K562 (cell line): ENCODE data around the gene THUMPD1. TPM values are rescaled to one million over a fixed set of nuclear protein-coding genes. Genes with fewer than 3 reads are reported as not detected.
"Not testable (repeated sequence)": the region's sequence is repeated elsewhere in the genome, so short reads cannot be mapped to it uniquely, and the experiment has no call there.

ENCODE experiments used
- ATAC-seq: fragments of 200-7000 bp; cut with Tn5 transposase; 3 replicates; pipeline ENCODE4 v1.9.1; 2020; ENCODE audit warnings: moderate library complexity
- BruUV-seq: library from RNA; stranded (reverse); fragments of 400-500 nt; replicated peaks from 2 replicates; lab custom pipeline; 2021; lab: Mats Ljungman, UMichigan
- CTCF ChIA-PET: fragments of 300-600 bp; formaldehyde crosslinking; extraction: SDS; loops from one replicate; lab custom pipeline; 2021; ENCODE audit warnings: low intra/inter-chr PET ratio; lab: Yijun Ruan, JAX
- POLR2A ChIA-PET: fragments of 300-600, 350-650 bp; sonication (Branson Sonifier 250); formaldehyde crosslinking; extraction: SDS; loops from one replicate; lab custom pipeline; 2021; ENCODE audit warnings: antibody characterized with exemption, inconsistent platforms; lab: Yijun Ruan, JAX
- DNase-seq, 4 experiments: peaks; one replicate each; pipeline versions ENCODE4 v3.0.0 to v3.0.0-alpha.2; 2011 to 2018; ENCODE audit warnings: low spot score in 3 of 4, mixed read lengths in 3 of 4; ENCODE audit errors: extremely low read depth in 1 of 4
- FAIRE-seq: peaks from 2 replicates; lab custom pipeline; 2011; peaks lifted over from hg19 to GRCh38; lab: Jason Lieb, UNC
- H2AFZ ChIP-seq: 2 replicates; pipeline ENCODE4 v1.6.0; 2011; ENCODE audit warnings: low read depth, low read length, control low read depth, inconsistent platforms
- H3K27ac ChIP-seq: fragments of 200-600 bp; 3 replicates; pipeline ENCODE4 v1.8.0; 2011; ENCODE audit warnings: low read depth, mild to moderate bottlenecking, control low read depth, inconsistent platforms, low read length, moderate library complexity, mixed read lengths; ENCODE audit errors: extremely low read depth
- H3K27me3 ChIP-seq, 2 experiments: fragments of 300-600 bp in 1 of 2; 2 replicates in 1 of 2; 3 replicates in 1 of 2; pipeline versions ENCODE4 v1.6.0 to v1.8.0; 2011; ENCODE audit warnings: inconsistent platforms in 2 of 2, low read length in 2 of 2, mild to moderate bottlenecking in 1 of 2, mixed read lengths in 1 of 2, moderate library complexity in 1 of 2; ENCODE audit not compliant: control insufficient read depth in 2 of 2, insufficient read depth in 2 of 2
- H3K36me3 ChIP-seq: fragments of 300-600 bp; 3 replicates; pipeline ENCODE4 v1.8.0; 2011; ENCODE audit warnings: mild to moderate bottlenecking, low read length, inconsistent platforms; ENCODE audit not compliant: control insufficient read depth, insufficient read depth
- H3K4me1 ChIP-seq, 2 experiments: fragments of 200-600 bp in 1 of 2; replicated peaks in 1 of 2; 2 replicates in 1 of 2; 3 replicates in 1 of 2; pipeline versions ENCODE4 v1.5.1 to v1.8.0; 2011; ENCODE audit warnings: inconsistent platforms in 2 of 2, low read length in 2 of 2, mild to moderate bottlenecking in 1 of 2, mixed read lengths in 1 of 2, moderate library complexity in 1 of 2; ENCODE audit not compliant: control insufficient read depth in 2 of 2, insufficient read depth in 2 of 2
- H3K4me2 ChIP-seq: 2 replicates; pipeline ENCODE4 v1.6.1; 2011; ENCODE audit warnings: low read length, control low read depth, inconsistent platforms, mixed read lengths; ENCODE audit not compliant: insufficient read depth
- H3K4me3 ChIP-seq: fragments of 200-600 bp; sonication (generic), shearing (Covaris generic); 2 replicates; pipeline ENCODE4 v1.5.1; 2016; ENCODE audit warnings: control low read depth, inconsistent platforms
- H3K79me2 ChIP-seq: fragments of 200-600 bp; 3 replicates; pipeline ENCODE4 v1.8.0; 2011; ENCODE audit warnings: low read length, inconsistent platforms; ENCODE audit not compliant: control insufficient read depth, insufficient read depth
- H3K9ac ChIP-seq, 2 experiments: 2 replicates each; pipeline versions ENCODE4 v1.6.0 to v1.6.1; 2011; ENCODE audit warnings: low read depth in 2 of 2, low read length in 2 of 2, control low read depth in 1 of 2, inconsistent platforms in 1 of 2, mild to moderate bottlenecking in 1 of 2, mixed read lengths in 1 of 2; ENCODE audit not compliant: insufficient read depth in 1 of 2
- H3K9me1 ChIP-seq: one replicate; pipeline ENCODE4 v1.6.0; 2011; ENCODE audit warnings: inconsistent platforms, mild to moderate bottlenecking, low read length, moderate library complexity; ENCODE audit not compliant: control insufficient read depth, insufficient read depth
- H3K9me3 ChIP-seq: replicated peaks from 2 replicates; pipeline ENCODE4 v1.5.1; 2011; ENCODE audit warnings: low read depth, low read length, inconsistent platforms; ENCODE audit not compliant: control insufficient read depth, insufficient read depth
- H4K20me1 ChIP-seq: replicated peaks from 2 replicates; pipeline ENCODE4 v1.6.1; 2011; ENCODE audit warnings: low read length, inconsistent platforms, mixed read lengths; ENCODE audit not compliant: control insufficient read depth, insufficient read depth
- CC2D1A ChIP-seq: fragments of 450-650 bp; IDR thresholded peaks from 2 replicates; pipeline ENCODE4 v1.6.1; 2017; ENCODE audit warnings: mild to moderate bottlenecking
- CTCF ChIP-seq, 3 experiments: IDR thresholded peaks in 2 of 3; conservative IDR thresholded peaks in 1 of 3; 2 replicates each; pipeline ENCODE4 v1.5.1; 2011 to 2012; ENCODE audit warnings: low read length in 3 of 3, mild to moderate bottlenecking in 3 of 3, control low read depth in 2 of 3, improper control_type of control experiment in 1 of 3, inconsistent platforms in 1 of 3, low read depth in 1 of 3, mixed read lengths in 1 of 3, moderate library complexity in 1 of 3; ENCODE audit not compliant: insufficient read depth in 2 of 3
- FOXK2 ChIP-seq, 2 experiments: fragments of 450-650 bp; IDR thresholded peaks in 1 of 2; conservative IDR thresholded peaks in 1 of 2; 2 replicates each; pipeline ENCODE4 v1.6.1; 2016; ENCODE audit warnings: low read depth in 2 of 2, mild to moderate bottlenecking in 1 of 2
- RAD21 ChIP-seq, 2 experiments: fragments of 250-450 bp in 1 of 2; fragments of 450-650 bp in 1 of 2; sonication (Bioruptor Pico) in 1 of 2; formaldehyde crosslinking in 1 of 2; IDR thresholded peaks in 1 of 2; conservative IDR thresholded peaks in 1 of 2; 2 replicates each; pipeline versions ENCODE4 v1.4.0 to v1.8.0; 2020 to 2022; ENCODE audit warnings: mild to moderate bottlenecking in 2 of 2, moderate library complexity in 1 of 2
- REST ChIP-seq, 2 experiments: fragments of 450-650 bp; formaldehyde crosslinking in 1 of 2; IDR thresholded peaks; 2 replicates each; pipeline versions ENCODE4 v1.4.0 to v1.6.1; 2014 to 2020; ENCODE audit warnings: mild to moderate bottlenecking in 2 of 2, borderline replicate concordance in 1 of 2, low read depth in 1 of 2
- SMC3 ChIP-seq: conservative IDR thresholded peaks from 2 replicates; pipeline ENCODE4 v1.6.1; 2011; ENCODE audit warnings: low read depth, low read length, improper control_type of control experiment; ENCODE audit not compliant: insufficient read depth
- WGBS: fragments of 100-300 bp; shearing (Covaris generic); methylation state at CpG from one replicate; pipeline ENCODE4 v1.1.6; 2016; ENCODE audit warnings: low coverage, mixed read lengths; ENCODE audit not compliant: insufficient coverage; ENCODE audit errors: missing lambda C conversion rate; 5-methylcytosine and 5-hydroxymethylcytosine counted together
- in situ Hi-C: fragments of 300-500 bp; cut with MboI; formaldehyde crosslinking; loops from 4 replicates; pipeline ENCODE4 v1.15.0; 2018; ENCODE audit warnings: inconsistent platforms, mixed read lengths
- intact Hi-C: fragments of 100-400 bp; cut with micrococcal nuclease; formaldehyde crosslinking; loops from 2 replicates; pipeline ENCODE4 v1.14.2; 2022
- polyA plus RNA-seq, 8 experiments: library from polyadenylated mRNA; depleted of rRNA in 4 of 8; stranded (reverse) in 5 of 8; unstranded in 3 of 8; fragments of >200 nt; fragmentation: Nextera tagmentation in 2 of 8; fragmentation: Illumina TruSeq in 1 of 8; extraction: Ambion mirVana in 2 of 8; extraction: Trizol in 1 of 8; gene quantifications; 2 replicates each; pipeline versions ENCODE4 v1.2.1 to v1.2.3, GENCODE V29; 2011 to 2014; ENCODE audit warnings: inconsistent platforms in 1 of 8, missing spikeins in 1 of 8
- total RNA-seq, 7 experiments: library from RNA; depleted of rRNA in 6 of 7; stranded (reverse); fragments of >200 nt in 6 of 7; fragmentation: Illumina TruSeq in 2 of 7; extraction: Trizol in 2 of 7; gene quantifications; 2 replicates each; pipeline versions ENCODE4 v1.2.1 to v1.2.3, GENCODE V29; 2011 to 2021; ENCODE audit warnings: low replicate concordance in 1 of 7

The THUMPD1 gene
- total and polyA plus RNA-seq, 9 of the 15 experiments (the other 6 are each of a cell fraction or from before 2014, with no cell fraction given) = 37.8 to 101 (median 56.8) TPM

GRCh38 chr16:20708129-20708528 lies 33.5 kb downstream of the THUMPD1 start:
- in situ Hi-C loops; H3K9ac ChIP-seq; H2AFZ ChIP-seq; H3K4me2 ChIP-seq; H4K20me1 ChIP-seq; BruUV-seq; H3K9me1 ChIP-seq; H3K4me1 ChIP-seq; H3K79me2 ChIP-seq; H3K4me3 ChIP-seq; H3K27me3 ChIP-seq; H3K36me3 ChIP-seq; H3K27ac ChIP-seq; H3K9me3 ChIP-seq; TF ChIP-seq REST (CRISPR knock-in tag; IDR thresholded peaks at IDR 0.05; ENCODE audit: low read depth): not testable (repeated sequence)
- CTCF ChIA-PET = interaction anchor here (0.6 to 0.7 kb wide), 2 partner anchors 24 to 323 kb away, joined by 3 read pairs; no protein-coding TSS in a partner anchor
- FAIRE-seq (peak; percentile 73), ATAC-seq (peak; percentile 54), DNase-seq (peak in 1 of 4 experiments; percentile 61)
- peak; percentile 38; the same call in 1 of the 2 replicates for TF ChIP-seq REST (IDR thresholded peaks at IDR 0.05; ENCODE audit: borderline replicate concordance)
- peak; percentile 33; the same call in 1 of the 2 replicates for TF ChIP-seq SMC3
- peak; percentile 47 to 70 for TF ChIP-seq RAD21 (CRISPR knock-in tag; conservative IDR thresholded peaks at IDR 0.05 in 1 of 2, IDR thresholded peaks at IDR 0.05 in 1 of 2)
- peak; percentile 41 to 70 (median 47); a peak in 4 of 6 replicates for TF ChIP-seq CTCF (IDR thresholded peaks at IDR 0.05 in 2 of 3, conservative IDR thresholded peaks at IDR 0.05 in 1 of 3; ENCODE audit: insufficient read depth in 2 of 3, low read depth in 1 of 3, low read length in 3 of 3)
- TF ChIP-seq FOXK2 (conservative IDR thresholded peaks at IDR 0.05 in 1 of 2, IDR thresholded peaks at IDR 0.05 in 1 of 2; ENCODE audit: low read depth in 2 of 2) = peak; percentile 31 to 46; a peak in 1 of 4 replicates
- 0 out of 2 replicates have a peak, but pooled peaks have one; percentile 15 for TF ChIP-seq CC2D1A
- POLR2A ChIA-PET = interaction anchor here (0.9 to 1.1 kb wide), 2 partner anchors 13 kb away, joined by 3 to 4 read pairs; no protein-coding TSS in a partner anchor
- 27% methylated on average over 3 of the region's 3 CpGs for WGBS
- intact Hi-C loops = loop anchor here (2.0 kb wide), 1 partner anchor 155 kb away; no protein-coding TSS in a partner anchor
